Astrocyte (in vitro differentiated cells and primary cell): ENCODE results near the gene TAF1C. TPM values are rescaled to one million over a fixed set of nuclear protein-coding genes. Genes with fewer than 3 reads are reported as not detected.

ENCODE experiments used
- DNase-seq: peaks from one replicate; pipeline ENCODE4 v3.0.0-alpha.2; 2010; ENCODE audit warnings: low read depth
- FAIRE-seq: peaks from 2 replicates; lab custom pipeline; 2011; peaks lifted over from hg19 to GRCh38; lab: Jason Lieb, UNC
- H2AFZ ChIP-seq: 2 replicates; pipeline ENCODE4 v1.6.0; 2012; ENCODE audit warnings: low read depth, low read length, inconsistent platforms
- H3K27ac ChIP-seq: 2 replicates; pipeline ENCODE4 v1.5.1; 2011; ENCODE audit warnings: low read depth, low read length, inconsistent platforms
- H3K27me3 ChIP-seq: 2 replicates; pipeline ENCODE4 v1.6.0; 2011; ENCODE audit warnings: low read length, inconsistent platforms; ENCODE audit not compliant: insufficient read depth
- H3K36me3 ChIP-seq: 2 replicates; pipeline ENCODE4 v1.5.1; 2011; ENCODE audit warnings: low read length, inconsistent platforms; ENCODE audit not compliant: insufficient read depth
- H3K4me1 ChIP-seq: 2 replicates; pipeline ENCODE4 v1.5.1; 2011; ENCODE audit warnings: low read length, inconsistent platforms; ENCODE audit not compliant: insufficient read depth
- H3K4me2 ChIP-seq: 2 replicates; pipeline ENCODE4 v1.6.0; 2012; ENCODE audit warnings: low read length, inconsistent platforms
- H3K4me3 ChIP-seq: 2 replicates; pipeline ENCODE4 v1.5.1; 2011; ENCODE audit warnings: low read depth, mild to moderate bottlenecking, low read length, inconsistent platforms; ENCODE audit not compliant: insufficient read depth
- H3K79me2 ChIP-seq: 2 replicates; pipeline ENCODE4 v1.6.0; 2012; ENCODE audit warnings: mild to moderate bottlenecking, low read length, inconsistent platforms; ENCODE audit not compliant: insufficient read depth
- H3K9ac ChIP-seq: 2 replicates; pipeline ENCODE4 v1.6.0; 2012; ENCODE audit warnings: mild to moderate bottlenecking, low read length, inconsistent platforms
- H3K9me3 ChIP-seq: 2 replicates; pipeline ENCODE4 v1.5.1; 2012; ENCODE audit warnings: low read depth, mild to moderate bottlenecking, low read length, inconsistent platforms; ENCODE audit not compliant: insufficient read depth
- H4K20me1 ChIP-seq: 2 replicates; pipeline ENCODE4 v1.6.0; 2012; ENCODE audit warnings: low read length, inconsistent platforms; ENCODE audit not compliant: insufficient read depth
- H3K27ac Mint-ChIP-seq: one replicate; pipeline ENCODE4 v1.8.0; 2021; ENCODE audit warnings: mild to moderate bottlenecking, mixed read lengths; ENCODE audit not compliant: unreplicated experiment
- H3K27me3 Mint-ChIP-seq: one replicate; pipeline ENCODE4 v1.8.0; 2021; ENCODE audit warnings: low read depth, mixed read lengths; ENCODE audit not compliant: unreplicated experiment
- H3K36me3 Mint-ChIP-seq: one replicate; pipeline ENCODE4 v1.8.0; 2021; ENCODE audit warnings: low read depth, mixed read lengths; ENCODE audit not compliant: unreplicated experiment
- H3K4me1 Mint-ChIP-seq: one replicate; pipeline ENCODE4 v1.8.0; 2021; ENCODE audit warnings: low read depth, mixed read lengths; ENCODE audit not compliant: unreplicated experiment
- H3K4me3 Mint-ChIP-seq: one replicate; pipeline ENCODE4 v1.8.0; 2021; ENCODE audit warnings: mild to moderate bottlenecking, moderate library complexity, mixed read lengths; ENCODE audit not compliant: unreplicated experiment
- H3K9me3 Mint-ChIP-seq: one replicate; pipeline ENCODE4 v1.8.0; 2021; ENCODE audit warnings: mild to moderate bottlenecking, mixed read lengths; ENCODE audit not compliant: unreplicated experiment
- CTCF ChIP-seq: IDR thresholded peaks from 2 replicates; pipeline ENCODE4 v1.5.1; 2011; ENCODE audit warnings: low read depth, mild to moderate bottlenecking, inconsistent platforms, low read length, moderate library complexity; ENCODE audit not compliant: insufficient read depth
- EZH2 ChIP-seq: IDR thresholded peaks from 2 replicates; pipeline ENCODE4 v1.6.1; 2012; ENCODE audit warnings: mild to moderate bottlenecking, low read length, inconsistent platforms; ENCODE audit not compliant: insufficient read depth
- total RNA-seq: library from RNA; stranded (reverse); gene quantifications from 2 replicates; pipeline ENCODE4 v1.2.1, GENCODE V29; 2021

TAF1C gene
- total RNA-seq, 1 donor from 2014 or later, result 34.1 TPM

GRCh38 chr16:84195201-84196093, 8.6 kb upstream of the TAF1C start:
- no peak overlapping the region for H3K4me3 Mint-ChIP-seq
- Histone ChIP-seq H3K9ac (no peak overlapping the region), H3K4me2 (no peak overlapping the region), H3K36me3 (no peaks in the 10 kb centered on the region), H3K4me1 (peaks cover 4% of the 10 kb centered on the region), H3K79me2 (no peaks in the 10 kb centered on the region), H3K9me3 (no peaks in the 10 kb centered on the region), H4K20me1 (no peaks in the 10 kb centered on the region), H2AFZ (no peak overlapping the region), H3K27me3 (peaks cover 5% of the 10 kb centered on the region), H3K27ac (no peak overlapping the region), H3K4me3 (no peak overlapping the region)
- no peaks in the 10 kb centered on the region for H3K9me3 Mint-ChIP-seq
- H3K36me3 Mint-ChIP-seq, result no peaks in the 10 kb centered on the region
- DNase-seq (no peak), FAIRE-seq (no peak)
- TF ChIP-seq CTCF (no peak), EZH2 (no peak)
- H3K4me1 Mint-ChIP-seq, result no peaks in the 10 kb centered on the region
- no peak overlapping the region for H3K27ac Mint-ChIP-seq
- peaks cover 20% of the 10 kb centered on the region for H3K27me3 Mint-ChIP-seq

GRCh38 chr16:84194470-84195200, 7.8 kb upstream of the TAF1C start:
- Histone ChIP-seq H3K9me3 (no peaks in the 10 kb centered on the region), H3K27me3 (peaks cover 3% of the 10 kb centered on the region), H3K79me2 (no peaks in the 10 kb centered on the region), H2AFZ (no peak overlapping the region), H3K9ac (no peak overlapping the region), H3K36me3 (no peaks in the 10 kb centered on the region), H3K27ac (no peak overlapping the region), H3K4me3 (no peak overlapping the region), H4K20me1 (no peaks in the 10 kb centered on the region), H3K4me1 (peaks cover 4% of the 10 kb centered on the region), H3K4me2 (no peak overlapping the region)
- Mint-ChIP-seq H3K27ac (no peak overlapping the region), H3K36me3 (no peaks in the 10 kb centered on the region), H3K9me3 (no peaks in the 10 kb centered on the region), H3K4me3 (no peak overlapping the region), H3K27me3 (peaks cover 18% of the 10 kb centered on the region), H3K4me1 (no peaks in the 10 kb centered on the region)
- FAIRE-seq, result no peak
- DNase-seq, result no peak
- TF ChIP-seq CTCF (no peak), EZH2 (no peak)
